HEK293T (cell line): ENCODE data around the gene USP15.

ENCODE experiments used
- ARNT ChIP-seq: fragments of 450-650 bp; IDR thresholded peaks from 2 replicates; pipeline ENCODE4 v1.6.1; 2017; ENCODE audit warnings: mild to moderate bottlenecking
- BHLHE40 ChIP-seq: fragments of 450-650 bp; IDR thresholded peaks from 2 replicates; pipeline ENCODE4 v1.6.1; 2016; ENCODE audit warnings: mild to moderate bottlenecking, moderate library complexity, borderline replicate concordance
- CTBP1 ChIP-seq: fragments of 450-650 bp; IDR thresholded peaks from 2 replicates; pipeline ENCODE4 v1.6.1; 2016; ENCODE audit warnings: borderline replicate concordance
- ELF4 ChIP-seq: fragments of 450-650 bp; IDR thresholded peaks from 2 replicates; pipeline ENCODE4 v1.6.1; 2017; ENCODE audit warnings: antibody characterized with exemption
- FOXA1 ChIP-seq: fragments of 450-650 bp; IDR thresholded peaks from 2 replicates; pipeline ENCODE4 v1.6.1; 2016; ENCODE audit warnings: mild to moderate bottlenecking
- FOXK2 ChIP-seq: fragments of 450-650 bp; IDR thresholded peaks from 2 replicates; pipeline ENCODE4 v1.6.1; 2016; ENCODE audit warnings: mild to moderate bottlenecking
- FOXM1 ChIP-seq: fragments of 450-650 bp; IDR thresholded peaks from 2 replicates; pipeline ENCODE4 v1.6.1; 2017; ENCODE audit warnings: mild to moderate bottlenecking, borderline replicate concordance
- LEF1 ChIP-seq: fragments of 450-650 bp; IDR thresholded peaks from 2 replicates; pipeline ENCODE4 v1.6.1; 2017; ENCODE audit warnings: mild to moderate bottlenecking, borderline replicate concordance
- TARDBP ChIP-seq: fragments of 450-650 bp; IDR thresholded peaks from 2 replicates; pipeline ENCODE4 v1.6.1; 2016
- TF ChIP-seq, protein P1 (sequence below): fragments of 450-650 bp; IDR thresholded peaks from 2 replicates; pipeline ENCODE4 v1.6.1; 2016

DNA sequence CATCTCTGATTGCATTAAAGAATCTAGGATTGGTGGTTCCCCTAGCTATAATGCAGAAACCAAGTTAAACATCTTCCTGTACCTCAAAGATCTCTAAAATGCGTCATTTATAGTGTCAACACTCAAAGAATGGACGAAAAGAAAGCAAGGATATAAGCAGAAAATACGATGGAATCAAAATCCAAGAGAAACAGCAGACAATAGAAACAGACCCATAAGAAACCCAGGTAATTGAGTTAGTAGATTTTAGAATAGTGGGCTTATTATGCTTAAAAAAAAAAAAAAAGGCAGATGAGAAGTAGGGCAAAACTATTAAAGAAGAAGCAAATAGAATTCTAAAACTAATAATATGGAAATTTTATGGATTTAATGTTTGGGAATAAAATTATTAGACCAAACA is 44.4 kb downstream of the USP15 start:
- TF ChIP-seq BHLHE40 = no peak
- TF ChIP-seq, protein P1, sequence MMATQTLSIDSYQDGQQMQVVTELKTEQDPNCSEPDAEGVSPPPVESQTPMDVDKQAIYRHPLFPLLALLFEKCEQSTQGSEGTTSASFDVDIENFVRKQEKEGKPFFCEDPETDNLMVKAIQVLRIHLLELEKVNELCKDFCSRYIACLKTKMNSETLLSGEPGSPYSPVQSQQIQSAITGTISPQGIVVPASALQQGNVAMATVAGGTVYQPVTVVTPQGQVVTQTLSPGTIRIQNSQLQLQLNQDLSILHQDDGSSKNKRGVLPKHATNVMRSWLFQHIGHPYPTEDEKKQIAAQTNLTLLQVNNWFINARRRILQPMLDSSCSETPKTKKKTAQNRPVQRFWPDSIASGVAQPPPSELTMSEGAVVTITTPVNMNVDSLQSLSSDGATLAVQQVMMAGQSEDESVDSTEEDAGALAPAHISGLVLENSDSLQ = no peak
- no peak for TF ChIP-seq TARDBP
- no peak for TF ChIP-seq ELF4
- TF ChIP-seq FOXM1 = no peak
- TF ChIP-seq ARNT = no peak
- no peak for TF ChIP-seq CTBP1
- TF ChIP-seq LEF1 = no peak
- no peak for TF ChIP-seq FOXK2
- TF ChIP-seq FOXA1 = no peak
